ENCODE measurements around the gene NCK2.

Gene NCK2

DNA sequence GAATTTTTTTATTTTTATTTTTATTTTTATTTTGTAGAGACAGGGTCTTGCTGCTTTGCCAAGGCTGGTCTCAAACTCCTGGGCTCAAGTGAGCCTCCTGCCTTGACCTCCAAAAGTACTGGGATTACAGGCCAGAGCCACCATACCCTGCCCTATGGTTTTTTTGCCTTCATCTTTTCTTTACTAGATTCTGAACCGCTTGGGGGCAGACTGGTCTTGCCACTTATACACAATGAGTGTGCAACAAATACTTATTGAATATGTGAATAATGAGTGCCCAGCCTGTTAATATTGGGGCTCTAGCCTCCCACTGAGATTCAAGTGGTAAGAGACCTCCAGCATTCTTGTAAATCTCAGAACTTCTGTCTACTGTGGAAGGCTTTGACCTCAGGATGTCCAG lies 3.9 kb downstream of the NCK2 start:
- Histone ChIP-seq H3K27ac (ENCODE audit: insufficient read depth in 1 of 2, low read depth in 1 of 2, low read length in 2 of 2, poor library complexity in 1 of 2, severe bottlenecking in 2 of 2) (no peak overlapping the region), H3K36me3 (ENCODE audit: control insufficient read depth in 4 of 4, insufficient read depth in 4 of 4, low read length in 3 of 4) (peaks cover 0 to 26% (median 4%) of the 10 kb centered on the region in 4 experiments), H3K9me3 (ENCODE audit: control extremely low read depth in 1 of 5, control insufficient read depth in 4 of 5, insufficient read depth in 2 of 5, low read depth in 1 of 5, low read length in 4 of 5) (peaks cover 0 to 2% (median 0%) of the 10 kb centered on the region in 5 experiments), H3K27me3 (replicated peaks in 2 of 5; ENCODE audit: control insufficient read depth in 4 of 5, insufficient read depth in 5 of 5, low read length in 4 of 5) (no peaks in the 10 kb centered on the region), H3K4me1 (ENCODE audit: control extremely low read depth in 1 of 4, control insufficient read depth in 4 of 4, insufficient read depth in 4 of 4, low read length in 3 of 4) (peaks cover 13 to 46% (median 40%) of the 10 kb centered on the region in 4 experiments), H3K4me3 (ENCODE audit: control insufficient read depth in 1 of 7, extremely low read depth in 1 of 7, insufficient read depth in 4 of 7, low read depth in 2 of 7, low read length in 6 of 7) (no peak overlapping the region)
- POLR2A ChIA-PET = no interaction called here
- CTCF ChIA-PET = interaction anchor here (1.6 kb wide), 1 partner anchor 33 kb away, joined by 9 read pairs; no protein-coding TSS in a partner anchor
- DNase-seq = no peak
- WGBS (ENCODE audit: insufficient coverage) = no CpG with 5 or more reads among the region's 1 CpG

DNA sequence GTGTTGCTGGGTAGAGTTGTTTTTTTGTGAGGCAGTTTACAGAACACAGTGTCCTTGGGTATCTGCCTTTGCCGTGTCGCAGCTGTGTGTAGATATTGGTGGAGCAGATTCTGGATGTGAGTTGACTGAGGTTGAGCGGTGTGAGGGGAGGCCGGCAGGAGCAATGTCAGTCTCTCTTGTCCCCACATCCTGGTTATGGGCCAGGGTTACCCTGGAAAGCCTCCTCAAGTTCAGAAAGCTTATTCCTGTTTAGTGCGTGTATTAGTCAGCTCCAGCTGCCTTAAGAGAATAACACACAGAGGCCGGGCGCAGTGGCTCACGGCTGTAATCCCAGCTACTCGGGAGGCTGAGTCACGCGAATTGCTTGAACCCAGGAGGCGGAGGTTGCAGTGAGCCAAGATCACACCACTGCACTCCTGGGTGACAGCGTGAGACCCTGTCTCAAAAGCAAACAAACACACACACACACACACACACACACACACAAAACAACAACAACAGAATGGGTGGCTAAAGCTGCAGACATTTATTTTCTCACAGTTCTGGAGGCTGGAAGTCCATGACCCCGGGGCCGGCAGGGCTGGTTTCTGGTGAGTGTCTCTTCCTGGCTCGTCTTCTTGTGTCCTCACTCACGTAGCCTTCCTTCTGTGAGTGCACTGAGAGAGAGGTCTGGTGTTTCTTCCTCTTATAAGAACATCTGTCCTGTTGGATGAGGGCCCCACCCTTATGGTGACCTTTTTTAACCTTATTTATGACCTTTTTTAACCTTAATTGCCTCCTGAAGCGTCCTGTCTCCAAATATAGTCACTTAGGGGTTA lies 5.1 kb downstream of the NCK2 start:
- no peak for DNase-seq
- Histone ChIP-seq H3K9me3 (ENCODE audit: control extremely low read depth in 1 of 5, control insufficient read depth in 4 of 5, insufficient read depth in 2 of 5, low read depth in 1 of 5, low read length in 4 of 5) (peaks cover 0 to 2% (median 0%) of the 10 kb centered on the region in 5 experiments), H3K4me3 (ENCODE audit: control insufficient read depth in 1 of 7, extremely low read depth in 1 of 7, insufficient read depth in 4 of 7, low read depth in 2 of 7, low read length in 6 of 7) (no peak overlapping the region), H3K27ac (ENCODE audit: insufficient read depth in 1 of 2, low read depth in 1 of 2, low read length in 2 of 2, poor library complexity in 1 of 2, severe bottlenecking in 2 of 2) (no peak overlapping the region), H3K27me3 (replicated peaks in 2 of 5; ENCODE audit: control insufficient read depth in 4 of 5, insufficient read depth in 5 of 5, low read length in 4 of 5) (no peaks in the 10 kb centered on the region), H3K36me3 (ENCODE audit: control insufficient read depth in 4 of 4, insufficient read depth in 4 of 4, low read length in 3 of 4) (peaks cover 0 to 30% (median 4%) of the 10 kb centered on the region in 4 experiments), H3K4me1 (ENCODE audit: control extremely low read depth in 1 of 4, control insufficient read depth in 4 of 4, insufficient read depth in 4 of 4, low read length in 3 of 4) (peaks cover 20 to 52% (median 46%) of the 10 kb centered on the region in 4 experiments)
- ChIA-PET POLR2A (no interaction called here), CTCF (interaction anchor here (1.1 kb wide), 1 partner anchor 40 kb away, joined by 3 read pairs; no protein-coding TSS in a partner anchor)
- 95% methylated on average over 15 of the region's 18 CpGs for WGBS (ENCODE audit: insufficient coverage)

DNA sequence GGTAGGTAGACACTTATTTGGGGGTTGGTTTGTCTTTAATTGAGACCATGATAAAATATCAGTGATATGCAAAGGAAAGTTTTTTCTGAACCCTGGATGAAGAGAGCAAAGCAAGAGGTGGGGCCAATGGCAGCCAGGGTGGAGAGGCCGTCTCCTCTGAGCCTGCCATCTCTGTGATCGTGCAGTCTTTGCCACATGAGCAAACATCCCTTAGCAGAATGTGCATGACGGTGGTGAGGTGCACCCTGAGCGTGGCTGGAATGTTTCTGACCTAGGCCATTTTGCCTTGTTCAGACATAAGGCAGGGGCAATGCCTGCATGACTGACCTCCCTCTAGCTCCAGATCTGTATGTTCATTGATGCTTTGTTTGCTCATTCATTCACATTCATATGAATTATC lies 6.0 kb downstream of the NCK2 start:
- H3K36me3 ChIP-seq (ENCODE audit: control insufficient read depth in 4 of 4, insufficient read depth in 4 of 4, low read length in 3 of 4) = peaks cover 0 to 30% (median 4%) of the 10 kb centered on the region in 4 experiments
- H3K27me3 ChIP-seq (replicated peaks in 2 of 5; ENCODE audit: control insufficient read depth in 4 of 5, insufficient read depth in 5 of 5, low read length in 4 of 5) = no peaks in the 10 kb centered on the region
- H3K4me3 ChIP-seq (ENCODE audit: control insufficient read depth in 1 of 7, extremely low read depth in 1 of 7, insufficient read depth in 4 of 7, low read depth in 2 of 7, low read length in 6 of 7) = no peak overlapping the region
- no peak for DNase-seq
- peaks cover 0 to 2% (median 0%) of the 10 kb centered on the region in 5 experiments for H3K9me3 ChIP-seq (ENCODE audit: control extremely low read depth in 1 of 5, control insufficient read depth in 4 of 5, insufficient read depth in 2 of 5, low read depth in 1 of 5, low read length in 4 of 5)
- POLR2A ChIA-PET = no interaction called here
- H3K27ac ChIP-seq (ENCODE audit: insufficient read depth in 1 of 2, low read depth in 1 of 2, low read length in 2 of 2, poor library complexity in 1 of 2, severe bottlenecking in 2 of 2) = no peak overlapping the region
- CTCF ChIA-PET = interaction anchor here (1.0 to 1.7 kb wide), 2 partner anchors 18 to 21 kb away, joined by 3 to 5 read pairs; no protein-coding TSS in a partner anchor
- peaks cover 28 to 59% (median 52%) of the 10 kb centered on the region in 4 experiments for H3K4me1 ChIP-seq (ENCODE audit: control extremely low read depth in 1 of 4, control insufficient read depth in 4 of 4, insufficient read depth in 4 of 4, low read length in 3 of 4)
- 94% methylated on average over 4 of the region's 4 CpGs for WGBS (ENCODE audit: insufficient coverage)

DNA sequence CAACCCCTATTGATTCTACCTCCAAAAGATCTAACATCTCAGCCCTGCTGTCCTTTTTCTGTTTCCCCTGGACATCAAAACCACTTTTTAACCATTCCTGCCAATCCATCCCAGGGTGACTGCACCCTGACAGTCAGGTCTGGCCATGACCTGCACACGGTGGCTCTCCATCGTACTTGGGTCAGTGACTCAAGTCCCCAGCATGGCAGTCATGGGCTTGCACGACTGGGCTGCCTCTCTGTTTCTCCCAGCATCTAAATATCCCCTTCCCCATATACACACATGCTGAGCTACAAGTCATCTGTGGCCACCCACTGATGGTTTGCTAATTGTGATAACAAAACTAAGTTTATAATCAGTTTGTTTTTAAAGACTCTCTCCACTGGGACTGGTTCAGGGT lies 6.6 kb downstream of the NCK2 start:
- H3K4me1 ChIP-seq (ENCODE audit: control extremely low read depth in 1 of 4, control insufficient read depth in 4 of 4, insufficient read depth in 4 of 4, low read length in 3 of 4) = peaks cover 28 to 59% (median 52%) of the 10 kb centered on the region in 4 experiments
- ChIA-PET CTCF (interaction anchor here (0.9 to 1.7 kb wide), 3 partner anchors 10 to 21 kb away, joined by 3 to 5 read pairs (median 3); no protein-coding TSS in a partner anchor), POLR2A (no interaction called here)
- peaks cover 0 to 30% (median 4%) of the 10 kb centered on the region in 4 experiments for H3K36me3 ChIP-seq (ENCODE audit: control insufficient read depth in 4 of 4, insufficient read depth in 4 of 4, low read length in 3 of 4)
- H3K9me3 ChIP-seq (ENCODE audit: control extremely low read depth in 1 of 5, control insufficient read depth in 4 of 5, insufficient read depth in 2 of 5, low read depth in 1 of 5, low read length in 4 of 5) = peaks cover 0 to 2% (median 0%) of the 10 kb centered on the region in 5 experiments
- no peak overlapping the region for H3K27ac ChIP-seq (ENCODE audit: insufficient read depth in 1 of 2, low read depth in 1 of 2, low read length in 2 of 2, poor library complexity in 1 of 2, severe bottlenecking in 2 of 2)
- no peak overlapping the region for H3K4me3 ChIP-seq (ENCODE audit: control insufficient read depth in 1 of 7, extremely low read depth in 1 of 7, insufficient read depth in 4 of 7, low read depth in 2 of 7, low read length in 6 of 7)
- H3K27me3 ChIP-seq (replicated peaks in 2 of 5; ENCODE audit: control insufficient read depth in 4 of 5, insufficient read depth in 5 of 5, low read length in 4 of 5) = no peaks in the 10 kb centered on the region
- DNase-seq = no peak
- WGBS (ENCODE audit: insufficient coverage) = 88% methylated on average over 3 of the region's 3 CpGs

DNA sequence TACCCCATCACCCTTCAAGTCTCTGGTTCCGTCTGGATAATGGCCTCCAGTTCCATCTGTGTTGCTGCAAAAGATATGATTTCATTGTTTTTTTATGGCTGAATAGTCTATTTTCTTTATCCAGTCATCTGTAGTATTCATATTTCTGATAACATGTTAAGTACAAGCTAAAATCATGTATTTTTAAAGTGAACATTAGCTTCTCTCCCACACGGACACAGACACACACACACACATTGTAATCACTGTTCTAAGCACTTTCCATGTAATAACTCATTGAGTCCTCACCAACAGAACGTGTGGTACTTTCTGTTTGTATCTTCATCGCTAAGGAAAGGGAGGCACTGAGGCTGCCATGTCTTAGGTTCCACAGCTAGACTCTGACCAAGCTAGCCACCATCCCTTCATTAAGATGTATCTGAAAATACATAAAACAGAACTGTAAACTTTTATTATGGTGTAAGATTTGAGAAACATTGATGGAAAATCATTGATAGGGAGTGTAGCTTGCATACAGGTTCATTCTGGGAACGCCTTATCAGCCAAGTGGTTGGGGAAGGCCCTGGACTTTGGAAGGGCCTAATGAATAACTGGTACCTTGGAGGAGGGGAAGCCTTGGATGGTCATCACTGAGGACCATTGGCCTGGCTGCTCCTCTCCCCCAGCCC lies 8.1 kb downstream of the NCK2 start:
- Histone ChIP-seq H3K9me3 (ENCODE audit: control extremely low read depth in 1 of 5, control insufficient read depth in 4 of 5, insufficient read depth in 2 of 5, low read depth in 1 of 5, low read length in 4 of 5) (peaks cover 0 to 2% (median 0%) of the 10 kb centered on the region in 5 experiments), H3K27ac (ENCODE audit: insufficient read depth in 1 of 2, low read depth in 1 of 2, low read length in 2 of 2, poor library complexity in 1 of 2, severe bottlenecking in 2 of 2) (no peak overlapping the region), H3K4me1 (ENCODE audit: control extremely low read depth in 1 of 4, control insufficient read depth in 4 of 4, insufficient read depth in 4 of 4, low read length in 3 of 4) (peaks cover 19 to 52% (median 42%) of the 10 kb centered on the region in 4 experiments), H3K4me3 (ENCODE audit: control insufficient read depth in 1 of 7, extremely low read depth in 1 of 7, insufficient read depth in 4 of 7, low read depth in 2 of 7, low read length in 6 of 7) (no peak overlapping the region), H3K36me3 (ENCODE audit: control insufficient read depth in 4 of 4, insufficient read depth in 4 of 4, low read length in 3 of 4) (peaks cover 0 to 30% (median 4%) of the 10 kb centered on the region in 4 experiments), H3K27me3 (replicated peaks in 2 of 5; ENCODE audit: control insufficient read depth in 4 of 5, insufficient read depth in 5 of 5, low read length in 4 of 5) (no peaks in the 10 kb centered on the region)
- ChIA-PET POLR2A (interaction anchor here (0.8 kb wide), 1 partner anchor 10 kb away, joined by 3 read pairs; no protein-coding TSS in a partner anchor), CTCF (interaction anchor here (0.6 to 1.2 kb wide), 3 partner anchors 12 to 107 kb away, joined by 3 read pairs; no protein-coding TSS in a partner anchor)
- DNase-seq = no peak
- WGBS (ENCODE audit: insufficient coverage) = 100% methylated on average over 1 of the region's 5 CpGs

DNA sequence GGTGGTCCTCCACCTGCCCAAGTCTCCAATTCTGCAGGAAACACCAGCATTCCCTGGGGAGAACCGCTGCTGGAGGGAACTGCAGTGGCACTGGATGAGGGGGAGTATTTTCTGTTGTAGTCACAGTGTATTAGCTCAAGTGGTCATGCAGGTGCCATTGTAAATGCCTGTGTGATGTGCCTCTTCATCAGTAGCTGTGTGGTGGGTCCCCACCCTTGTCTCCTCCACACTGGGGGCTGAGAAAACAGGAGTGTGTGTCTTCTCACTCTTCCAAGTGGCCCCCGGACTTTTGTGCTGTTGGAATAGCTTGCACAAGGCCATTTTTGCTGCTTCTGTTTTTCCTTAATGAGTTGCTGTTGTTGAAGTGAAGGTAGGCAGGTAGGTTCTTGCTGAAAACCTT lies 8.7 kb downstream of the NCK2 start:
- no peak for DNase-seq
- Histone ChIP-seq H3K9me3 (ENCODE audit: control extremely low read depth in 1 of 5, control insufficient read depth in 4 of 5, insufficient read depth in 2 of 5, low read depth in 1 of 5, low read length in 4 of 5) (peaks cover 0 to 2% (median 0%) of the 10 kb centered on the region in 5 experiments), H3K27ac (ENCODE audit: insufficient read depth in 1 of 2, low read depth in 1 of 2, low read length in 2 of 2, poor library complexity in 1 of 2, severe bottlenecking in 2 of 2) (no peak overlapping the region), H3K4me1 (ENCODE audit: control extremely low read depth in 1 of 4, control insufficient read depth in 4 of 4, insufficient read depth in 4 of 4, low read length in 3 of 4) (peaks cover 20 to 48% (median 40%) of the 10 kb centered on the region in 4 experiments), H3K36me3 (ENCODE audit: control insufficient read depth in 4 of 4, insufficient read depth in 4 of 4, low read length in 3 of 4) (peaks cover 0 to 30% (median 4%) of the 10 kb centered on the region in 4 experiments), H3K27me3 (replicated peaks in 2 of 5; ENCODE audit: control insufficient read depth in 4 of 5, insufficient read depth in 5 of 5, low read length in 4 of 5) (no peaks in the 10 kb centered on the region), H3K4me3 (ENCODE audit: control insufficient read depth in 1 of 7, extremely low read depth in 1 of 7, insufficient read depth in 4 of 7, low read depth in 2 of 7, low read length in 6 of 7) (no peak overlapping the region)
- WGBS (ENCODE audit: insufficient coverage) = 100% methylated on average over 1 of the region's 2 CpGs
- POLR2A ChIA-PET = no interaction called here
- CTCF ChIA-PET = interaction anchor here (0.6 to 1.2 kb wide), 4 partner anchors 12 to 175 kb away, joined by 3 read pairs; no protein-coding TSS in a partner anchor

Measured in common myeloid progenitor, CD34-positive (primary cell).